Activated CD4-positive, CD25-positive, alpha-beta regulatory T cell treated with anti-CD3 and anti-CD28 coated beads, Interleukin-2, amount 50 U/mL, for 24 hours (primary cell): ENCODE results near the gene FLVCR2.

ENCODE experiments used
- ATAC-seq, 2 donors: fragments of 150-1000 bp; cut with Tn5 transposase; one replicate each; pipeline ENCODE4 v1.10.0; 2021; ENCODE audit warnings: mild to moderate bottlenecking in 1 of 2, moderate library complexity in 1 of 2

Gene FLVCR2

GRCh38 chr14:75559045-75559444, 19.4 kb upstream of the FLVCR2 start:
- no peak for ATAC-seq

DNA sequence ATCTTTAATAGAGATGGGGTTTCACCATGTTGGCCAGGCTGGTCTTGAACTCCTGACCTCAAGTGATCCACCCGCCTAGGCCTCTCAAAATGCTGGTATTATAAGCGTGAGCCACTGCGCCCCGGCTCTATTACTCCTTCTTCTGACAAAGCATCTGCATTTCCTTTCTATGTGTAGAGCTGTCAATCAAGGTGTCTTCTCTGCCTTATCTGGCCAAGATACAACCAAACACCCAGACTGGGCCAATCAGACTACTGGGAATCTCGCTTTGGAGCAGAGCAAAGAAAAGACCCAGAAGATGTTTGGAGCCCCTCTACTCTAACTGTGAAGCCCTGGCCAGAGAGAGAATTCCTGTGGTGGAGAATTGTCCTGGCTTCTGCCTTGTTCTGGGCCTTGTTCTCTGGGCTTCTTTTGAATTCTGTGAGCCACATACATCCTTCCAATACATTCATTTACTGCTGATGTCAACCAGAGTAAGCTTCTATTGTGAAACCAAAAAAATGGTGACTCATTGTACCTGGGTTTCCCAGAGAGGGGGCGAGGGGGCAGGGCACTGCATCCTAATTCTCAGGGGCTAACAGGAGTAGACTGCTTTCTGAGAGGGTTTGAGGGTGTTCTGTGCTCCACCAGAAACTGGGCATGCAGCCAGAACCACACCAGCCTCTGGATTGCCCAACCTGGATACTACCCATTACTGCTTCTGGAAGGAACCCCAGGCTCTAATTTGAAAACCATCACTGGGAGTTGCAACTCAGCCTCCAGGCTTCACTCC, 18.8 kb upstream of the FLVCR2 start:
- ATAC-seq: peak; percentile 53 to 60

- ATAC-seq: no peak
These were observed 17.4 kb upstream of the FLVCR2 start for GRCh38 chr14:75561013-75561432.

DNA sequence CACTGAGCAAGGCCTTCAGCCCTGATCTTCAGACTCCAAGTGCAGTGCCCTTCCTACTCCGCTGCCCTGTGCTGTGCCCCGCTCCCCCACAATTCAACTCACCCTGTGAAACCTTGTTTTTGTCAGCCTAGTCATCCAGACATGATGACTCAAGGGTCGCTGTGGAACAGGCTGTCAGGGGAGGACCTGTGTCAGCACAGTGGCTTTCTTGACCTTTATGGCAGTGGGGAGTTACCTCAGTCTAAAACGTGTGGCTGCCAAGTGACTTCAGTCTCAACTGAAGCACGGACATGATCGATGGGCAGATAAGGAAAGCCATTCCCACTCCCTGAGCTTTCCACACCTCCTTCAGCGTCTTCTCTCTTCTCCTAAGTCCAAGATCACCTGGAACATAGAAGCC, 16.3 kb upstream of the FLVCR2 start:
- ATAC-seq: peak; percentile 66 to 71

DNA sequence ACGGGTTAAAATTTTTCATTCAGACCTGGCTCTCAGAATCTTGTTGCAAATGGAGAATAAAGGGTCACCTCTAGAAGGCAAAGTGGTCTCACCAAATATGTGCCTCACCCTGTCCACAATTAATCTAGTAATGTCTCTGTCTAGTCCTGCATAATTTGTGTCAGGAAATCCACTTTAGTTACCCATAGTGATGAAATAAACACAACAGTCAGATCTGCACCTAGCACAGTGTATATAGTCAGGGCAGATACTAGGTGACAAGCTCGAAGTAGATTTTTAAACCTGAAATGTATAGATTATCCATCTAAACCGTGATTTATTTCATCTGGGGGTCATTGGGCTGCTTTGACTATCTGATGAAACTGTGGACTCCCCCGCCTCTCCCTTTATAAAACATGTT, 15.9 kb upstream of the FLVCR2 start:
- ATAC-seq: peak; percentile 35 to 37

DNA sequence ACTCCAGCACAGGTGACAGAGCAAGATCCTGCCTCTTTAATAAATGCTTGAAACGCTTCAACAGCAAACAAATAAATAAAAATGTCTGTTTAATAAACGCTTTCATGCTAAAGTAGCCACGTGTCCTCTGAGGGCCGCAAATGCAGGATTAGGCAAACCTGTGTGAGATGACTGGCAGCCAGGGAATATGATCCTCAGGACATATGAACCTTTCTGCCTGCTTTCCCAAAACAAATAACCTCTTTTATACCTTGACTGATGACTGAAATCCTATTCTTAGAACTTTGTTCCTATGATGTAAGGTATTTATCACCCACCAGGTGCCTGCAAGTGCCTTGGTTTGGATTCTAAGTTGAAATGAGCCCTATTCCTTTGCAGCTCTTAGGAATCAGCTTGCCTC, 14.5 kb upstream of the FLVCR2 start:
- ATAC-seq: no peak

GRCh38 chr14:75565056-75565455, 13.4 kb upstream of the FLVCR2 start:
- no peak for ATAC-seq

DNA sequence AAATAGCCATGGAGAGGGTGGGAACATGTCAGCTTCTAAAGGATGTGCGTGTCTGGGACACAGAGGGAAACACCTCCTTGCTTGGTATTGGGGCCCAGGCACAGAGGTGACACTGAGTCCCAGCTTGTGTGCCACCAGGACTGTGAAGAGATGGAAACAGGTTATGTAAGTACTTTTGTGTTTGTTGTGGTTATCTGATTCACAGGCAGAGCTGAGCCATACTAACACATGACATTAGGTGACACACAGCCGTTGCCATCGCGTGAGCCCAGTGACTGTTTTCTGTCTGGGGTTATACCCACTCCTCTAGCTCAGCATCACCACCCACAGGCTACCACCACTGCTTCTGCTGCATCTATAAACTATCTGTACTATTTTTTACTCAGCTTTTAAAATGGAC, 12.1 kb upstream of the FLVCR2 start:
- peak; percentile 74 to 77 for ATAC-seq

- ATAC-seq: no peak
These were observed 11.7 kb upstream of the FLVCR2 start for GRCh38 chr14:75566752-75567151.

DNA sequence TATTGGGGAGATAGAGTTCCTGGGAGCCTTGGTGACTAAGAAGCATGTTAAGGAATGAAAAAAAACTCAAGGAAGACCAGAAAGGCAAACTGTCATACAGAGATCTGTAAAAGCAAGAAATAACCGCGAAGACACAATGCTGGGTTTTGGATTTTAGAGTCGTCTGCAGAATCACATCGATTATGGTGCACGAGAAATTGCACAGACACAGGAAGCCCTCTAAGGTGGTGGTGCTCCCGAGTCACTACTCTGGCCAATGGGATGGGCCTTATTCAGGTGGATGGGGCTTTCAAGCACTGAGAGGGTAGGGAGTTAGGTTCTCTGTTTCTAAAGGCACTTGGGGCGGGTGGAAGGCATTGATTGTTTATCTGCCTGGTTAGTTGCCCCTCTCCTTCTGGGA, 10.3 kb upstream of the FLVCR2 start:
- ATAC-seq: no peak

DNA sequence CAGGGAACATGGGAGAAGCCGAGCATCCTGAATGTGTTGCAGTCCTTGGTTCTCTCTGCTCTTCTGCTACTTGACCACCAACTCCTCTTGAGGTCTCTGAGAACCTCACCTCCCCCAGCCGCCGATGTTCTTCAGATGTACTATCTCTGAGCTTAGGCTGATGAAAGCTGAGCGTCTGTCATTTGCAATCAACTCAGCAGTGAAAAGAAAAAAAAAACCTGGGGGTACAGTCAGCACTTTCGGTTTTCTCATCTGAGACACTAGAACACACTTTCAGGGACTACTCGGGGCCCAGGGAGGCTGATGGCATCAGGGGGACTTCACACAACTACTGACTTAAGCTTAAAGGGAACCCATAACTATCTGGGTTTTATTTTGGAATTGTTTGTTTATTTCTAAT, 9.6 kb upstream of the FLVCR2 start:
- peak; percentile 29 to 37 for ATAC-seq

- ATAC-seq: peak; percentile 37 to 44
These were observed 7.6 kb upstream of the FLVCR2 start for GRCh38 chr14:75570797-75571196.

- no peak for ATAC-seq
These were observed 6.3 kb upstream of the FLVCR2 start for GRCh38 chr14:75572104-75572503.

DNA sequence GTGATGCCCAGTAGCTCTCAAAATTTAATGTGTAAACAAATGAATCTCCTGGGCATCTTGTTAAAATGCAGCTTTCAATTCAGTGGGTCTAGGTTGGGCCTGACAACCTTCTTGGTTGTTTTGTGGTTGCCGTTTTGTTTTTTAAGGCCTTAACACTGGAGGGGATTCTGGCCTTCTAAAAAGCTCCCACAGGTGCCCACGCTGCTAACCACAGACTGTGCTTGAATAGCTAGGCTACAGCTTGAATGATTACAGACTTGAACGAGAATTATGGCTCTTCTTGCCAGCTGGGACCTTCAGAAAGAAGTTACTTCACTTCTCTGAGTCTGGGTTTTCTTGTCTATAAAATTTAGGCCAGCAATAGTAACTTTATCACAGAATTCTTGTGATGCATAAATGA, 1.3 kb upstream of the FLVCR2 start:
- ATAC-seq: no peak

DNA sequence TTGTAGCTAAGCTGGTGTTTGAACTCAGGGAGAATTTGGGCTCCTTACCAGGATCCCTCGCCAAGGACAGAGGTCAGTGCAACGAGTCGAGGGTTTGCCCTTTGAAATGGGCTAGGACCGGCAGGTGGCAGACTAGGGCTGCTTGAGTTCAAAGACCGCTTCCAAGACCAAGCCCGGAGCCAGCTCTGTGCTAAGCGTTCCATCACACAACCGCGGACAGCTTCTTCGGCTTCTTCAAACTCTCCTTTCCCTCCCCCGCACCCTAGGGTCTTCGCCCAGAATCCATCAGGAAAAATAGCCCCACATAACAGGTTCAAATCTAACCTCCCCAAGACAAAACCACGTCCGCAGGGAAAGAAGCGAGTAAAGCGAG, 705 bp upstream of the FLVCR2 start:
- peak; percentile 85 to 88 for ATAC-seq

- ATAC-seq: peak; percentile 4 to 19
These were observed 442 bp downstream of the FLVCR2 start for GRCh38 chr14:75578786-75579337.

DNA sequence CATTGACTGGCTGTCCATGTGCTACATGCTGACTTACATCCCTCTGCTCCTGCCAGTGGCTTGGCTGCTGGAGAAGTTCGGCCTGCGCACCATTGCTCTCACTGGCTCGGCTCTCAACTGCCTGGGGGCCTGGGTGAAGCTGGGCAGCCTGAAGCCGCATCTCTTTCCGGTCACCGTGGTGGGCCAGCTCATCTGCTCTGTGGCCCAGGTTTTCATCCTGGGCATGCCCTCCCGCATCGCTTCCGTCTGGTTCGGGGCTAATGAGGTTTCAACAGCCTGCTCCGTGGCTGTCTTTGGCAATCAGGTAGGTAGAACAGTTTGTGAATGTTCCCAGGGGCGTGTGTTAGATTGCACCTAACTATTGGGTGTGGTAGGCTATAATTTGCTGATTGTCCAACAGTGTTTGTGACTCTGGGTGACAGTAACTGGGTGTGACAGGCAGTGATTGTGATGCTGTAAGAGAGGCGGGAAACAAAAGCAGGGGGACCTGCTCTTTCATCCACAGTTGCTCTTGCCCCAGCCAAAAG, 981 bp downstream of the FLVCR2 start:
- ATAC-seq: no peak

DNA sequence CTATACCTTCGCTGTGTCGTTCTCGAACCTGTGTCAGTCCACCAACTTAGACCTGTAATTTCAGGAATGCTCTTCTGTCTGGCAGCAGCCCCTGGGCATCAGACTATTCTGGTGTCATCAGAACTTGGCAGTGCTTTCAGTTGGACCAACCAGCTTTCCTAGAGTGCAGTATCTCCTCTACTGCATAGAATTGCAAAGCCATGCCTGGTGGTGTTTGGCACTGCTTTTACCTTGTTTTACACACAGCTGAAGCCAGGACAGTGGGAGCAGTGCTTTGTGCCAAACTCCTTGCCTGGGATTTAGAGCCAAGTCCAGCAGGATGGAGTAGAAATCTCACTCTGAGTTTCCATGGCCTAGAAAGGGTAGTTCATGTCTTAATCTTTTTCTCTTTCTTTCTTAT, 1.5 kb downstream of the FLVCR2 start:
- no peak for ATAC-seq

- ATAC-seq: no peak
These were observed 9.0 kb downstream of the FLVCR2 start for GRCh38 chr14:75587388-75587787.

DNA sequence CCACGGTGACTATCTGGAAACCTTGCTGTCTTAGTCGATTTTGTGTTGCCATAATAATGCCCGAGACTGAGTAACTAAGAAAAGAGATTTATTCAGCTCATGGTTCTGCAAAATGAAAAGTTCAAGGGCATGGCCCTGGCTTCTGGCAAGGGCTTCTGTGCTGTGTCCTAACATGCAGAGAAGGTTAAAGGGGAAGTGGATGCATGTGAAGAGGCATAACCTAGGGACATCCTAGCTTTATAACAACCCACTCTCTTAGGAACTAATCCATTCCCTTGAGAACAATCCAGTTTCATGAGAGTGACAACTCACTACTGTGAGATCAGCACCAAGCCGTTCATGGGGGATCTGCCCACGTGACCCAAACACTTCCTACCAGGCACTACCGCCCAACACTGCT, 11.5 kb downstream of the FLVCR2 start:
- ATAC-seq: no peak

DNA sequence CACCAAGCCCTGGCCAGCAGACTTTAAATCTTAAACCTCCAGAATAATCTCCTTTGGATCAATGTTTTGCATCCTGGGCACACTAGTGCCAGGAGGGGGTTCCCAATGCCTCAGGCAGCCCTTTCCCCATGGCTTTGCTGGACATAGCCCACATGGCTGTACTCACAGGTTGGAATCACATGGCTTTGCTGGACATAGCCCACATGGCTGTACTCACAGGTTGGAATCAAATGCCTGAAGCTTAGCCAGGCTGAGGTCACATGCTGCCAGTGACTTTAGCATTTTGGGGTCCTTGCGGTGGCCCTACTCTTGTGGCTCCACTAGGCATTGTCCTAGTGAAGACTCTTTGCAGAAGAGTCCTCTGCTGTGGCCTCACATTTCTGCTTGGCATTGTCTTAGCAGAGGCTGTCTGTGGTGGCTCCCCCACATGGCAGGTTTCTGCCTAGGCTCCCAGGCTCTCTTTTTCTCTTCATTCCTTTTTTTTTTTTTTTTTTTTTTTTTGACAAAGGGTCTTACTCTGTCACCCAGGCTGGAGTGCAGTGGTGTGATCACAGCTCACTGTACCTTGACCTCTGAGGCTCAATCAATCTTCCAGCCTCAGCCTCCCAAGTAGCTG, 13.0 kb downstream of the FLVCR2 start:
- no peak for ATAC-seq

- ATAC-seq: no peak
These were observed 13.7 kb downstream of the FLVCR2 start for GRCh38 chr14:75591987-75592575.

- no peak for ATAC-seq
These were observed 16.8 kb downstream of the FLVCR2 start for GRCh38 chr14:75595226-75595625.

GRCh38 chr14:75597149-75597548, 18.7 kb downstream of the FLVCR2 start:
- no peak for ATAC-seq
